ENCODE measurements around the gene STK32C. TPM values are rescaled to one million over a fixed set of nuclear protein-coding genes. Genes with fewer than 3 reads are reported as not detected.

The STK32C gene
- total RNA-seq, 4 donors from 2014 or later = 1.3 to 5.6 (median 4.7) TPM

DNA sequence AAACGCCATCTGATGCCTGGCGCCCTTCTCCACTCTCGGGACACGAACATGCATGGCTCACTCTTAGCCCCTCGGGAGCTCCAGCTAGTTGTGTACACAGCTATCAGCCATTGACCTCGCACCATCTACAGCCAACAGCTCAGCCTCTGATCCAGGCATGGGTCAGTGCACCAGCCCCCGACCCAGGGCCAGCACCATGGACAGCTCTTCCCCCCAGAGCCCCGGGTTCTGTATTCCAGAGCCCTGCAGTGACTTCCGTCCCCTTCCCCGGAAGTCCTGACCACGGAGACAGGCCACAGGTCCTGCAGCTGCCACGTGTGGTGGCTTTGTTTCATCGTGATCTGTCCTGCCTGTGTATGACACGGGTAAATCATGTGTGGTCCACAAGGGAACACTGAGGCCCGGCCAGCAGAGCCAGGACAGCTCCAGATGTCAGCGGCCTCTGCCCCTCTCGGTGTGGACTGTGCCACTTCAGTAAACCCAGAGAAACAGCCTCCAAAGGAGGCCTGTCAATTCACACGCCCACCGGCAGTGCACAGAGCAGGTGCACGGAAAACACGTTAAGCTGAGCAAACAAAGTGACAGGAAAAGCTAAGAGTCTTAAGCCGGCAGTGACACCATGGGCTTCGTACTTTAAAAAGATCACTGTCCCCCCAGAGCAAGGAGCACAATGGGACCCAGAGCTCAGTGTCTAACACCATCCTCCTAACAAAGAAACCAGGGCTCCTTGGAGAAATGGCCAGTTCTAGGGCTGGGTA lies 13.0 kb downstream of the STK32C start:
- 79% methylated on average over 21 of the region's 23 CpGs for WGBS
- no peak overlapping the region for H3K4me3 ChIP-seq
- H3K4me1 ChIP-seq = no peaks in the 10 kb centered on the region
- TF ChIP-seq POLR2A (IDR thresholded peaks at IDR 0.05) = no peak
- TF ChIP-seq POLR2AphosphoS5 (IDR thresholded peaks at IDR 0.05) = no peak
- TF ChIP-seq EP300 (IDR thresholded peaks at IDR 0.05) = no peak
- TF ChIP-seq, protein P1, sequence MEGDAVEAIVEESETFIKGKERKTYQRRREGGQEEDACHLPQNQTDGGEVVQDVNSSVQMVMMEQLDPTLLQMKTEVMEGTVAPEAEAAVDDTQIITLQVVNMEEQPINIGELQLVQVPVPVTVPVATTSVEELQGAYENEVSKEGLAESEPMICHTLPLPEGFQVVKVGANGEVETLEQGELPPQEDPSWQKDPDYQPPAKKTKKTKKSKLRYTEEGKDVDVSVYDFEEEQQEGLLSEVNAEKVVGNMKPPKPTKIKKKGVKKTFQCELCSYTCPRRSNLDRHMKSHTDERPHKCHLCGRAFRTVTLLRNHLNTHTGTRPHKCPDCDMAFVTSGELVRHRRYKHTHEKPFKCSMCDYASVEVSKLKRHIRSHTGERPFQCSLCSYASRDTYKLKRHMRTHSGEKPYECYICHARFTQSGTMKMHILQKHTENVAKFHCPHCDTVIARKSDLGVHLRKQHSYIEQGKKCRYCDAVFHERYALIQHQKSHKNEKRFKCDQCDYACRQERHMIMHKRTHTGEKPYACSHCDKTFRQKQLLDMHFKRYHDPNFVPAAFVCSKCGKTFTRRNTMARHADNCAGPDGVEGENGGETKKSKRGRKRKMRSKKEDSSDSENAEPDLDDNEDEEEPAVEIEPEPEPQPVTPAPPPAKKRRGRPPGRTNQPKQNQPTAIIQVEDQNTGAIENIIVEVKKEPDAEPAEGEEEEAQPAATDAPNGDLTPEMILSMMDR (IDR thresholded peaks at IDR 0.05) = no peak
- H3K9me3 ChIP-seq = no peaks in the 10 kb centered on the region
- no peaks in the 10 kb centered on the region for H3K36me3 ChIP-seq
- H3K27me3 ChIP-seq = no peaks in the 10 kb centered on the region
- H3K27ac ChIP-seq = no peak overlapping the region
- DNase-seq (ENCODE audit: low spot score in 2 of 2) = peak; percentile 43 to 67

DNA sequence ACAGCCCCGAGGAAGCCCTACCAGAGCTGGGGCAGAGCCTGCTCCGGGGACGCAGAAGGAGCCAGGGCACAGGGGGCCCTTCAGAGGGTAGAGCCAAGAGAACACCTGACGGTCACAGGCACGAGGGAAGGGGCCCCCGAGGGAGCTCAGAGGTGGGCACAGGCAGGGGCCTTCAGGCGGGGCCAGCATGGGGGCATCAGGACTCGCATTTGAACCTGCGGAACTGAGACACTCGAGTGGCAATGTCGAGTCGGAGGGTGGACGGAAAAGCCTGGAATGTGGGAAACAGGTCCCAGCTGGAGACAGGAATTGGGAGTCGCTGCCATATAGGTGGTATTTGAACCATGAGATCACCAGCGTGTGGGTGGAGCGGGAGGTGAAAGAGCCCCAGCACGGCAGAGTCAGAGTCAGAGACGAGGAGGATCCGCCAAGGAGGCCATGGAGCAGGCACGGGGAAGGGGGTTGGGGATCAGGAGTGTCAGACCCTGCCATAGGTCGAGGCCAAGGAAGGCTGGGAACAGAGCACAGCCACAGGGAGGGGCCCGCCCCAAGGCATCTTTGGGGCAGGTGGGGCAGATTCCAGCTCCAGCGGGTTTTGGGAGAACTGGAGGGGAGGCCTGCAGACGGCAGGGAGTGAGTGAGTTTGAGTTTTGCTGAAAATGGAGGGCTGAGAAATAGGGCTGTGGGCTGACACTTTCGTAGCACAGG lies 13.8 kb downstream of the STK32C start:
- TF ChIP-seq POLR2AphosphoS5 (IDR thresholded peaks at IDR 0.05) (no peak), POLR2A (IDR thresholded peaks at IDR 0.05) (no peak), EP300 (IDR thresholded peaks at IDR 0.05) (no peak)
- TF ChIP-seq, protein P1 (IDR thresholded peaks at IDR 0.05) = no peak
- Histone ChIP-seq H3K4me3 (no peak overlapping the region), H3K27ac (no peak overlapping the region), H3K9me3 (no peaks in the 10 kb centered on the region), H3K27me3 (no peaks in the 10 kb centered on the region), H3K4me1 (no peaks in the 10 kb centered on the region), H3K36me3 (no peaks in the 10 kb centered on the region)
- WGBS = 68% methylated on average over 25 of the region's 25 CpGs
- DNase-seq (ENCODE audit: low spot score in 2 of 2) = peak in 1 of 2 donors; percentile 55

DNA sequence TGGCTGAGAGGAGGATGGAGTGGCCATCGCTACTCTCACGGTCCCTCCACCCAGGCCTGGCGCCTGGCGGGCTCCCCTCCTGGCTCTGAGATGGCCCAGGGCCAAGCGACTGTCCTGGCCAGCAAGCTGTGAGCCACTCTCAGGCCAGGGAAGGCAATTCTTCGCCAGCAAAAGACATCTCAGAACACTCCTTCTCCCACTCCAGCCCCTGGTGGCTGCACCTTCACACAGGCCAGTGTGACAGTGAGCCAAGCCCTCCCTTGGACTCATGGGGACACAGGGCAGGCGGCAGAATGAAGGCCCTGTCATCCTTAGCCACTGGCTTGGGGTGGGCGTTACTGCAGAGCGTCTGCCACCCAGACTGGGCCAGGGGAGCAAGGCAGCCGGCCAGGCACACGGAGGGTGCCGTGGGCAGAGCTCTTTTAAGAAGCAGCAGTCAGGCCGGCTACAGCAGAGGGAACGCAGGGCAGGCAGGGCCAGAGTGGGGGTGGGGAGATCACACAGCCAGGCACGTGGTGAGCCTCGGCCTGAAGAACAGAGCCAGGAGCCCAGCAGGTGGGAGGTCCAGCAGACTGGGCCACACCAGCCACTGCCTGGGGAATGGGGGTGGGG lies 14.4 kb downstream of the STK32C start:
- peaks cover 3% of the 10 kb centered on the region for H3K9me3 ChIP-seq
- TF ChIP-seq, protein P1 (IDR thresholded peaks at IDR 0.05) = no peak
- TF ChIP-seq POLR2A (IDR thresholded peaks at IDR 0.05) = no peak
- no peak for TF ChIP-seq POLR2AphosphoS5 (IDR thresholded peaks at IDR 0.05)
- no peak for TF ChIP-seq EP300 (IDR thresholded peaks at IDR 0.05)
- H3K4me3 ChIP-seq = no peak overlapping the region
- no peaks in the 10 kb centered on the region for H3K4me1 ChIP-seq
- H3K36me3 ChIP-seq = no peaks in the 10 kb centered on the region
- WGBS = 63% methylated on average over 15 of the region's 16 CpGs
- DNase-seq (ENCODE audit: low spot score in 2 of 2) = peak in 1 of 2 donors; percentile 40
- no peaks in the 10 kb centered on the region for H3K27me3 ChIP-seq
- H3K27ac ChIP-seq = no peak overlapping the region

DNA sequence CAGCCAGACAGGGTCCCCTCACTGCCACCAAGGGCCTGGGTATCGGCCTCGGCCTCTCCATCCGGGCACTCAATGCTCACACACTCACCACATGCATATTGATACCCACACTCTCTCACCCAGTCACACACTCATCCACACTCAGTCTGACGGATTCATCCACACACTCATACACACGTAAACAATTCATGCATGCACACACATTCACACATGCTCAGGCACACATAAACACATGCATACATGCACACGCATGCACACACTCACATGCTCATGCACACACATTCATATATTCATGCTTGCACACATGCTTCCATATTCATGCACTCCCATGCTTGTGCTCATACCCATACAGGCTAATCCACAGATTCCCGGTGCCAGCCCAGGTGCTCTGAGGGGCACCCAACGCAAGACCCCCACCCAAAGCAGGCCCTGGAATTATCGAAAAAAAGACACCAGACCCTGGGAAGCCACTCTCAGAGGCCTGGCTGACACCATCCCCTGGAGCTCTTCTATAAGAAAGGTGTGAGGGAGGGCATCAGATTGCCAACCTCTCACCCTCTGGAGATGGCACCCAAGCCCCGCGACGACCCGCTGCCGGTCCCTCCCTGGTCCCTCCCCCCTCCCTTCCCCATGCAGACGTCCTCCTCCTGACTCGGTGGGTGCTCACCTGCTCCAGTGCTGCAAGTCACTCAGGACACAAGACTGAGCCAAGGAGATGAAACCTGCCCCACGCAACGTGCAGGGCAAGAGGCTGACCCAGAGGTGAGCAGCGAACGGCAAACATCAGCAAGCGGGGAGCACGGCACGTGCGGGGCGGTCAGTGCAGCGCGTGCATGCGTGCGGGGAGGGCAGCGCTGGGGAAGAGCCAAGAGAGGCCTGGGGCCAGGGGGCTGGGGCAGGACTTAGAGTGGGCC lies 15.2 kb downstream of the STK32C start:
- Histone ChIP-seq H3K9me3 (peaks cover 3% of the 10 kb centered on the region), H3K27me3 (no peaks in the 10 kb centered on the region), H3K36me3 (no peaks in the 10 kb centered on the region), H3K4me3 (no peak overlapping the region), H3K27ac (no peak overlapping the region), H3K4me1 (no peaks in the 10 kb centered on the region)
- TF ChIP-seq POLR2A (IDR thresholded peaks at IDR 0.05) = no peak
- no peak for TF ChIP-seq POLR2AphosphoS5 (IDR thresholded peaks at IDR 0.05)
- TF ChIP-seq, protein P1 (IDR thresholded peaks at IDR 0.05) = no peak
- no peak for TF ChIP-seq EP300 (IDR thresholded peaks at IDR 0.05)
- WGBS = 91% methylated on average over 25 of the region's 30 CpGs
- DNase-seq (ENCODE audit: low spot score in 2 of 2) = peak in 1 of 2 donors; percentile 55

All from suprapubic skin (tissue), 4 donors.